ENCODE results near the gene ADCK1.

- TF ChIP-seq GATA3 (IDR thresholded peaks at IDR 0.05; ENCODE audit: low read depth, low read length) (no peak), GATA2 (IDR thresholded peaks at IDR 0.05; ENCODE audit: low read depth, low read length) (no peak)
These were observed 86.1 kb downstream of the ADCK1 start for GRCh38 chr14:77886010-77886409.
